ENCODE measurements around the gene PLIN4. TPM values are rescaled to one million over a fixed set of nuclear protein-coding genes. Genes with fewer than 3 reads are reported as not detected.

Gene PLIN4
- total and polyA plus RNA-seq, 8 donors, result 2.2 to 138 (median 12.3) TPM

- no peak for ATAC-seq
- TF ChIP-seq CTCF (IDR thresholded peaks at IDR 0.05), result no peak
- Histone ChIP-seq H3K27ac (no peak overlapping the region), H3K27me3 (no peaks in the 10 kb centered on the region), H3K9me3 (no peaks in the 10 kb centered on the region), H3K36me3 (peaks cover 4 to 33% (median 16%) of the 10 kb centered on the region in 3 donors), H3K4me1 (no peaks in the 10 kb centered on the region), H3K4me3 (no peak overlapping the region)
- no peak for FAIRE-seq
- 95 to 96% methylated on average over 47 to 61 of the region's 61 CpGs for WGBS, 2 donors
- peak in 3 of 6 donors; percentile 22 to 65 (median 51) for DNase-seq
- intact Hi-C loops (cut with DNase I), result no loop called here
These were observed 24.2 kb downstream of the PLIN4 start for GRCh38 chr19:4493929-4494690.

DNA sequence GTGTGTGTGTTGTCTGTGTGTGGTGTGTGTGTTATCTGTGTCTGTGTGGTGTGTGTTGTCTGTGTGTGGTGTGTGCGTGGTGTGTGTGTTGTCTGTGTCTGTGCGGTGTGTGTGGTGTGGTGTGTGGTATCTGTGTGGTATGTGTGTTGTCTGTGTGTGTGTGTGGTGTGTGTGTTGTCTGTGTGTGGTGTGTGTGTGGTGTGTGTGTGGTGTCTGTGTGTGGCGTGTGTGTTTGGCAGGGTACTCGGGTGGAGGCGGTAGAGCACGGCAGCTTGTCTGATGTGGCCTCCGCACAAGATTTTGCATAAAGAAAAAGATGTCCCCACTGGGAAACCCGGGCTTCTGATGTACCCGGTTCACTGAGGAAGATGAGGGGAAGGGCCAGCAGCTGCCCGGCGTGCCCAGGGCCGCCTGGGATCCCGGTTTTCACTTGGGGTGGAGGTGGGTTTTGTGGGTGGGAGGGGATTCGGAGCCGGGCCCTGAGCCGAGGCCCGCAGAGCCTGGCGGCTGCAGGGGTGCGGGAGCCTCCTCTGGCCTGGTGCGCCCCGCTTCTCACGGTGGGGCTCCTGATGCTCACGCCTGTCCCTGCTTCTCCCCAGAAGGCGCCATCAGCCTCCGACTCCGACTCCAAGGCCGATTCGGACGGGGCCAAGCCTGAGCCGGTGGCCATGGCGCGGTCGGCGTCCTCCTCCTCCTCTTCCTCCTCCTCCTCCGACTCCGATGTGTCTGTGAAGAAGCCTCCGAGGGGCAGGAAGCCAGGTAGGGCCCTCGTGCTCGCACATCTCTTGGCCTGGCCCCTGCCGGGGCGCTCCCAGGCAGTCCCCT, 25.0 kb downstream of the PLIN4 start:
- ATAC-seq (no peak), DNase-seq (peak in 2 of 6 donors; percentile 46 to 57), FAIRE-seq (no peak)
- peaks cover 4 to 33% (median 16%) of the 10 kb centered on the region in 3 donors for H3K36me3 ChIP-seq
- H3K4me3 ChIP-seq, result no peak overlapping the region
- 95 to 97% methylated on average over 41 of the region's 41 CpGs for WGBS, 2 donors
- no peaks in the 10 kb centered on the region for H3K9me3 ChIP-seq
- intact Hi-C loops (cut with DNase I), result no loop called here
- no peaks in the 10 kb centered on the region for H3K27me3 ChIP-seq
- no peaks in the 10 kb centered on the region for H3K4me1 ChIP-seq
- no peak overlapping the region for H3K27ac ChIP-seq
- TF ChIP-seq CTCF (IDR thresholded peaks at IDR 0.05), result no peak

GRCh38 chr19:4492337-4493103, 25.8 kb downstream of the PLIN4 start:
- no peak for FAIRE-seq

DNA sequence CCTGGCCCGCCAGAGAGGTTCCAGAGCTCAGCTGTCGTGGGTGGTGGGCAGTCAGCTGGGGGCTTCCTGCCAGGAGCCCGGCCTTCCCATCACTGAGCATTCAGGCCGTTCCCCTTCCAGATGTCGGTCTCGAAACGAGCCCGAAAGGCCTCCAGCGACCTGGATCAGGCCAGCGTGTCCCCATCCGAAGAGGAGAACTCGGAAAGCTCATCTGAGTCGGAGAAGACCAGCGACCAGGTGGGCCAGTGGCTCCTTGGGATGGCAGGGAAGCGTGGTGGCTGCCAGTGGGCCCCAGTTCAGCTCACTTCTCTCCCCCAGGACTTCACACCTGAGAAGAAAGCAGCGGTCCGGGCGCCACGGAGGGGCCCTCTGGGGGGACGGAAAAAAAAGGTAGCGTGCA, 26.8 kb downstream of the PLIN4 start:
- Histone ChIP-seq H3K36me3 (peaks cover 4 to 27% (median 16%) of the 10 kb centered on the region in 3 donors), H3K27me3 (no peaks in the 10 kb centered on the region), H3K27ac (no peak overlapping the region), H3K4me3 (no peak overlapping the region), H3K9me3 (no peaks in the 10 kb centered on the region), H3K4me1 (no peaks in the 10 kb centered on the region)
- no peak for TF ChIP-seq CTCF (IDR thresholded peaks at IDR 0.05)
- peak in 1 of 6 donors; percentile 14 for DNase-seq
- WGBS, 2 donors, result 96 to 98% methylated on average over 21 of the region's 21 CpGs
- no peak for FAIRE-seq
- no peak for ATAC-seq
- intact Hi-C loops (cut with DNase I), result no loop called here

More at GRCh38 chr19:4492337-4493103, 25.8 kb downstream of the PLIN4 start:
- ATAC-seq (no peak), DNase-seq (no peak)
- peaks cover 4 to 27% (median 16%) of the 10 kb centered on the region in 3 donors for H3K36me3 ChIP-seq
- no peak overlapping the region for H3K27ac ChIP-seq
- no peaks in the 10 kb centered on the region for H3K27me3 ChIP-seq
- intact Hi-C loops (cut with DNase I), result no loop called here
- no peaks in the 10 kb centered on the region for H3K9me3 ChIP-seq
- no peak overlapping the region for H3K4me3 ChIP-seq
- TF ChIP-seq CTCF (IDR thresholded peaks at IDR 0.05), result no peak
- WGBS, 2 donors, result 94 to 99% methylated on average over 3 of the region's 3 CpGs
- H3K4me1 ChIP-seq, result no peaks in the 10 kb centered on the region
